ENCODE measurements around the gene IP6K2. TPM values are rescaled to one million over a fixed set of nuclear protein-coding genes. Genes with fewer than 3 reads are reported as not detected.

IP6K2 gene
- total RNA-seq, 2 experiments from 2014 or later, result 39.4 to 48.3 TPM

Small RNA genes lying within 50 kb of the gene (microRNA-seq; reads per million reads assigned to microRNA genes)
- gene MIR4793 (ENCODE audit: borderline replicate concordance), result 1.1 reads per million

Other genes with a start within 250 kb of the IP6K2 start
- 10 to 100 TPM; 52.9 to 68.8 TPM for gene SHISA5, start 213.0 kb downstream of the IP6K2 start, total RNA-seq
- gene PFKFB4, start 160.4 kb downstream of the IP6K2 start, total RNA-seq, result 10 to 100 TPM; 58.4 to 63.7 TPM
- gene UCN2, start 153.4 kb downstream of the IP6K2 start, total RNA-seq, result not detected
- under 1 TPM; 0.65 to 0.85 TPM for gene COL7A1, start 121.9 kb downstream of the IP6K2 start, total RNA-seq
- 100 to 1,000 TPM; 205 to 231 TPM for gene UQCRC1, start 107.6 kb downstream of the IP6K2 start, total RNA-seq
- under 1 TPM in 1 of 2 experiments, not detected in 1; 0.30 TPM for gene TMEM89, start 95.5 kb downstream of the IP6K2 start, total RNA-seq
- gene SLC26A6, start 81.8 kb downstream of the IP6K2 start, total RNA-seq, result 10 to 100 TPM; 35.0 to 38.5 TPM
- gene CELSR3, start 54.3 kb downstream of the IP6K2 start, total RNA-seq, result 1 to 10 TPM; 7.9 to 8.1 TPM
- 10 to 100 TPM; 61.0 to 67.3 TPM for gene NCKIPSD, start 31.3 kb downstream of the IP6K2 start, total RNA-seq
- 10 to 100 TPM; 28.7 to 35.2 TPM for gene PRKAR2A, start 130.7 kb upstream of the IP6K2 start, total RNA-seq
- gene SLC25A20, start 181.7 kb upstream of the IP6K2 start, total RNA-seq, result 10 to 100 TPM; 15.8 to 18.5 TPM
- 100 to 1,000 TPM; 105 to 112 TPM for gene ARIH2, start 201.6 kb upstream of the IP6K2 start, total RNA-seq